ENCODE results near the gene MYO1C. TPM values are rescaled to one million over a fixed set of nuclear protein-coding genes. Genes with fewer than 3 reads are reported as not detected.
A peak's percentile ranks its signal among the peaks of the same experiment; 100 is the strongest.

Gene MYO1C
- total RNA-seq, 1 experiment from 2014 or later = 251 TPM

DNA sequence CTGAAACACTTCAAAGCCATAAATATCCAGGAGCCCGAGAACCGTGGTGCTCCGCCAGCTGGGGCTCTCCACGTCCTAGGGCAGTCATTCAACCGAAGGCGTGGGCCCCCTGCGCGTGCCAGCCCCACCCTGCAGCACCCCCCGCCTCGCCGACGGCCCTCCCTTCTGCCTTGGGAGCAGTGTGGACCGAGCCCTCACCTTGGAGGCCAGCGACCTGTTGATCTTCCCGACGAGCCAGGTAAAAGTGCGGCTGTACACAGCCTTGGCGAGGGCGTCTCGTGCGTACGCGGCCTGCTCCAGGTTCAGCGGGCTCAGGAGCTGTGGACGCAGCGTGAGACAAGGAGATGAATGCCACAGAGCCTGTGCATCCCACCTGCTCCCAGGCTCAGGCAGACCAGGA lies 14.1 kb downstream of the MYO1C start:
- no peaks in the 10 kb centered on the region for H3K27me3 ChIP-seq (ENCODE audit: control insufficient read depth, insufficient read depth, low read length)
- no peak overlapping the region for H3K27ac ChIP-seq (ENCODE audit: low read length)
- H3K4me3 ChIP-seq (ENCODE audit: low read depth in 2 of 2, low read length in 2 of 2) = no peak overlapping the region
- ChIA-PET CTCF (no interaction called here), POLR2A (interaction anchor here (0.6 kb wide), 1 partner anchor 19 kb away, joined by 3 read pairs; no protein-coding TSS in a partner anchor)
- no TSS peak for BruUV-seq (replicated peaks)
- in situ Hi-C loops (cut with HindIII; ENCODE audit: low pct_unique_long_range_greater_than_20kb, low sequenced_read_pairs) (no loop called here), intact Hi-C loops (cut with micrococcal nuclease; ENCODE audit: unreplicated experiment) (no loop called here)
- H3K9me3 ChIP-seq (ENCODE audit: control insufficient read depth, insufficient read depth, low read depth, low read length) = no peaks in the 10 kb centered on the region
- ATAC-seq = no peak
- TF ChIP-seq SIN3A (IDR thresholded peaks at IDR 0.05; ENCODE audit: borderline replicate concordance, insufficient read depth, low read depth, low read length) (no peak), POLR2AphosphoS5 (IDR thresholded peaks at IDR 0.05; ENCODE audit: low read depth, low read length) (no peak), TCF7L2 (IDR thresholded peaks at IDR 0.05; ENCODE audit: low read depth, low read length) (no peak)
- TF ChIP-seq, protein P1, sequence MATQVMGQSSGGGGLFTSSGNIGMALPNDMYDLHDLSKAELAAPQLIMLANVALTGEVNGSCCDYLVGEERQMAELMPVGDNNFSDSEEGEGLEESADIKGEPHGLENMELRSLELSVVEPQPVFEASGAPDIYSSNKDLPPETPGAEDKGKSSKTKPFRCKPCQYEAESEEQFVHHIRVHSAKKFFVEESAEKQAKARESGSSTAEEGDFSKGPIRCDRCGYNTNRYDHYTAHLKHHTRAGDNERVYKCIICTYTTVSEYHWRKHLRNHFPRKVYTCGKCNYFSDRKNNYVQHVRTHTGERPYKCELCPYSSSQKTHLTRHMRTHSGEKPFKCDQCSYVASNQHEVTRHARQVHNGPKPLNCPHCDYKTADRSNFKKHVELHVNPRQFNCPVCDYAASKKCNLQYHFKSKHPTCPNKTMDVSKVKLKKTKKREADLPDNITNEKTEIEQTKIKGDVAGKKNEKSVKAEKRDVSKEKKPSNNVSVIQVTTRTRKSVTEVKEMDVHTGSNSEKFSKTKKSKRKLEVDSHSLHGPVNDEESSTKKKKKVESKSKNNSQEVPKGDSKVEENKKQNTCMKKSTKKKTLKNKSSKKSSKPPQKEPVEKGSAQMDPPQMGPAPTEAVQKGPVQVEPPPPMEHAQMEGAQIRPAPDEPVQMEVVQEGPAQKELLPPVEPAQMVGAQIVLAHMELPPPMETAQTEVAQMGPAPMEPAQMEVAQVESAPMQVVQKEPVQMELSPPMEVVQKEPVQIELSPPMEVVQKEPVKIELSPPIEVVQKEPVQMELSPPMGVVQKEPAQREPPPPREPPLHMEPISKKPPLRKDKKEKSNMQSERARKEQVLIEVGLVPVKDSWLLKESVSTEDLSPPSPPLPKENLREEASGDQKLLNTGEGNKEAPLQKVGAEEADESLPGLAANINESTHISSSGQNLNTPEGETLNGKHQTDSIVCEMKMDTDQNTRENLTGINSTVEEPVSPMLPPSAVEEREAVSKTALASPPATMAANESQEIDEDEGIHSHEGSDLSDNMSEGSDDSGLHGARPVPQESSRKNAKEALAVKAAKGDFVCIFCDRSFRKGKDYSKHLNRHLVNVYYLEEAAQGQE (IDR thresholded peaks at IDR 0.05; ENCODE audit: insufficient read depth in 1 of 2, low read depth in 2 of 2, low read length in 1 of 2) = no peak
- TF ChIP-seq, protein P2, sequence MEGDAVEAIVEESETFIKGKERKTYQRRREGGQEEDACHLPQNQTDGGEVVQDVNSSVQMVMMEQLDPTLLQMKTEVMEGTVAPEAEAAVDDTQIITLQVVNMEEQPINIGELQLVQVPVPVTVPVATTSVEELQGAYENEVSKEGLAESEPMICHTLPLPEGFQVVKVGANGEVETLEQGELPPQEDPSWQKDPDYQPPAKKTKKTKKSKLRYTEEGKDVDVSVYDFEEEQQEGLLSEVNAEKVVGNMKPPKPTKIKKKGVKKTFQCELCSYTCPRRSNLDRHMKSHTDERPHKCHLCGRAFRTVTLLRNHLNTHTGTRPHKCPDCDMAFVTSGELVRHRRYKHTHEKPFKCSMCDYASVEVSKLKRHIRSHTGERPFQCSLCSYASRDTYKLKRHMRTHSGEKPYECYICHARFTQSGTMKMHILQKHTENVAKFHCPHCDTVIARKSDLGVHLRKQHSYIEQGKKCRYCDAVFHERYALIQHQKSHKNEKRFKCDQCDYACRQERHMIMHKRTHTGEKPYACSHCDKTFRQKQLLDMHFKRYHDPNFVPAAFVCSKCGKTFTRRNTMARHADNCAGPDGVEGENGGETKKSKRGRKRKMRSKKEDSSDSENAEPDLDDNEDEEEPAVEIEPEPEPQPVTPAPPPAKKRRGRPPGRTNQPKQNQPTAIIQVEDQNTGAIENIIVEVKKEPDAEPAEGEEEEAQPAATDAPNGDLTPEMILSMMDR (IDR thresholded peaks at IDR 0.05) = no peak
- H3K36me3 ChIP-seq (ENCODE audit: control insufficient read depth, insufficient read depth, low read length) = peaks cover 2% of the 10 kb centered on the region; the same call in 1 of the 2 replicates
- H3K4me1 ChIP-seq (ENCODE audit: control insufficient read depth, insufficient read depth, low read length) = peaks cover 2% of the 10 kb centered on the region; the same call in 1 of the 2 replicates
- no peak for DNase-seq (ENCODE audit: low read depth, low spot score)

DNA sequence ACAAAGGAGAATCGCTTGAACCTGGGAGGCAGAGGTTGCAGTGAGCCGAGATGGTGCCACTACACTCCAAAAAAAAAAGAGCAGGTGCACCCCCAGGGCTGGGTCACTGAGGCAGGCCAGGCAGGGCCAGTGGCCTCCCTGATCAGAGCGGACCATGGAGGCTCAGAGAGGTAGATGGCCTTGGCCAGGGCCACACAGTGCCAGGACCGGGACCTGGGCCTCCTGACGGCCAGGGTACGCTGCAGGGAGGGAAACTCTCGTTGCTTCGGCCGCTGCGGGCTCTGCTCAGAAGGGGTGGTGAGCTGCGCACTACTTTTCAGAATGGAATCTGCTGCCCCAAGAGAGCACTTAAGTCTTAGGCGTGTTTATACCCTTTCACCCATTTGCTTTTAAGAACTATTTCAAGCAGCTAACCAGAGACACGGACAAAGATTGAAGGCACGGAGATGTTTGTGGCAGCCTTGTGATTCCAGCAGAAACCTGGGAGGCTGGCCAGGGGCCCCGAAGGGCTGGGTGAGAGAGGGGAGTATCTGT lies 17.1 kb downstream of the MYO1C start:
- Histone ChIP-seq H3K9me3 (ENCODE audit: control insufficient read depth, insufficient read depth, low read depth, low read length) (no peaks in the 10 kb centered on the region), H3K27ac (ENCODE audit: low read length) (0 out of 2 replicates have a peak overlapping the region, but pooled peaks have one; percentile 8), H3K36me3 (ENCODE audit: control insufficient read depth, insufficient read depth, low read length) (peaks cover 2% of the 10 kb centered on the region), H3K4me1 (ENCODE audit: control insufficient read depth, insufficient read depth, low read length) (peaks cover 2% of the 10 kb centered on the region; the same call in 1 of the 2 replicates), H3K4me3 (ENCODE audit: low read depth in 2 of 2, low read length in 2 of 2) (no peak overlapping the region), H3K27me3 (ENCODE audit: control insufficient read depth, insufficient read depth, low read length) (no peaks in the 10 kb centered on the region)
- TF ChIP-seq, protein P1 (IDR thresholded peaks at IDR 0.05; ENCODE audit: insufficient read depth in 1 of 2, low read depth in 2 of 2, low read length in 1 of 2) = no peak
- TF ChIP-seq, protein P2 (IDR thresholded peaks at IDR 0.05) = no peak
- TF ChIP-seq POLR2AphosphoS5 (IDR thresholded peaks at IDR 0.05; ENCODE audit: low read depth, low read length) = no peak
- intact Hi-C loops (cut with micrococcal nuclease; ENCODE audit: unreplicated experiment) (no loop called here), in situ Hi-C loops (cut with HindIII; ENCODE audit: low pct_unique_long_range_greater_than_20kb, low sequenced_read_pairs) (no loop called here)
- ATAC-seq = no peak
- CTCF ChIA-PET = interaction anchor here (0.9 kb wide), 1 partner anchor 114 kb away, joined by 3 read pairs; no protein-coding TSS in a partner anchor
- POLR2A ChIA-PET = no interaction called here
- BruUV-seq (replicated peaks) = no TSS peak
- no peak for DNase-seq (ENCODE audit: low read depth, low spot score)
